Endothelial cell of umbilical vein (primary cell): Measurements from ENCODE around the gene GAS7. TPM values are rescaled to one million over a fixed set of nuclear protein-coding genes. Genes with fewer than 3 reads are reported as not detected.

Source experiments
- BruUV-seq: library from RNA; stranded (reverse); fragments of 400-500 nt; replicated peaks from 2 replicates; lab custom pipeline; 2021; lab: Mats Ljungman, UMichigan
- CTCF ChIA-PET: fragments of 300-600, 350-600 bp; sonication (Branson Sonifier 250); formaldehyde crosslinking; loops from one replicate; lab custom pipeline; 2021; ENCODE audit warnings: antibody characterized with exemption, inconsistent platforms; lab: Charles Lee
- POLR2A ChIA-PET: fragments of 300-600, 350-600 bp; sonication (Branson Sonifier 250); formaldehyde crosslinking; loops from one replicate; lab custom pipeline; 2021; ENCODE audit warnings: antibody characterized with exemption, inconsistent platforms; lab: Charles Lee
- DNase-seq: peaks from one replicate; pipeline ENCODE4 v3.0.0-alpha.2; 2011; ENCODE audit warnings: low read depth, low spot score
- FAIRE-seq: peaks from 2 replicates; lab custom pipeline; 2011; peaks lifted over from hg19 to GRCh38; lab: Jason Lieb, UNC
- H2AFZ ChIP-seq: 2 replicates; pipeline ENCODE4 v1.6.0; 2012; ENCODE audit warnings: low read depth, low read length, control low read depth, inconsistent platforms
- H3K27ac ChIP-seq: 2 replicates; pipeline ENCODE4 v1.5.1; 2011; ENCODE audit warnings: low read depth, mild to moderate bottlenecking, control low read depth, low read length, moderate library complexity; ENCODE audit not compliant: insufficient read depth
- H3K27me3 ChIP-seq, 2 experiments: 2 replicates each; pipeline versions ENCODE4 v1.6.0 to v1.6.1; 2011; ENCODE audit warnings: low read length in 2 of 2, mixed read lengths in 1 of 2; ENCODE audit not compliant: control insufficient read depth in 2 of 2, insufficient read depth in 2 of 2
- H3K36me3 ChIP-seq, 2 experiments: 2 replicates in 1 of 2; 3 replicates in 1 of 2; pipeline ENCODE4 v1.5.1; 2011; ENCODE audit warnings: low read length in 2 of 2, mild to moderate bottlenecking in 1 of 2, moderate library complexity in 1 of 2; ENCODE audit not compliant: control insufficient read depth in 2 of 2, insufficient read depth in 2 of 2; ENCODE audit errors: extremely low read depth in 1 of 2
- H3K4me1 ChIP-seq: 3 replicates; pipeline ENCODE4 v1.5.1; 2011; ENCODE audit warnings: mild to moderate bottlenecking, low read length; ENCODE audit not compliant: control insufficient read depth, insufficient read depth; ENCODE audit errors: extremely low read depth
- H3K4me2 ChIP-seq: 2 replicates; pipeline ENCODE4 v1.6.1; 2011; ENCODE audit warnings: low read length, control low read depth, mixed read lengths; ENCODE audit not compliant: insufficient read depth
- H3K4me3 ChIP-seq, 3 experiments: fragments of 200-600 bp in 1 of 3; sonication (generic), shearing (Covaris generic) in 1 of 3; replicated peaks in 1 of 3; 2 replicates each; pipeline ENCODE4 v1.5.1; 2011 to 2016; ENCODE audit warnings: control low read depth in 3 of 3, low read length in 3 of 3, mild to moderate bottlenecking in 2 of 3, inconsistent platforms in 1 of 3, low read depth in 1 of 3, moderate library complexity in 1 of 3; ENCODE audit not compliant: insufficient read depth in 1 of 3
- H3K79me2 ChIP-seq: 2 replicates; pipeline ENCODE4 v1.6.0; 2012; ENCODE audit warnings: low read length, inconsistent platforms; ENCODE audit not compliant: control insufficient read depth, insufficient read depth
- H3K9ac ChIP-seq: replicated peaks from 2 replicates; pipeline ENCODE3; 2011; ENCODE audit warnings: low read length, control low read depth; ENCODE audit not compliant: insufficient read depth; ENCODE audit errors: extremely low read depth
- H3K9me1 ChIP-seq: replicated peaks from 3 replicates; pipeline ENCODE4 v1.6.0; 2011; ENCODE audit warnings: mild to moderate bottlenecking, low read length; ENCODE audit not compliant: control insufficient read depth, insufficient read depth; ENCODE audit errors: extremely low read depth
- H3K9me3 ChIP-seq: replicated peaks from 2 replicates; pipeline ENCODE4 v1.5.1; 2012; ENCODE audit warnings: low read length, inconsistent platforms; ENCODE audit not compliant: control insufficient read depth, insufficient read depth
- H4K20me1 ChIP-seq: replicated peaks from 2 replicates; pipeline ENCODE3; 2011; ENCODE audit warnings: mild to moderate bottlenecking, low read length; ENCODE audit not compliant: control insufficient read depth, insufficient read depth; ENCODE audit errors: extremely low read depth
- EZH2 ChIP-seq: IDR thresholded peaks from 2 replicates; pipeline ENCODE4 v1.6.1; 2012; ENCODE audit warnings: borderline replicate concordance, low read depth, mild to moderate bottlenecking, moderate library complexity, low read length, inconsistent platforms; ENCODE audit not compliant: severe bottlenecking
- FOS ChIP-seq: IDR thresholded peaks from 2 replicates; pipeline ENCODE4 v1.6.1; 2011; ENCODE audit warnings: mild to moderate bottlenecking, low read length, moderate library complexity, borderline replicate concordance; ENCODE audit not compliant: insufficient read depth
- GATA2 ChIP-seq: IDR thresholded peaks from 2 replicates; pipeline ENCODE4 v1.7.0; 2011; ENCODE audit warnings: low read depth, mild to moderate bottlenecking, moderate library complexity, mixed read lengths, low read length; ENCODE audit not compliant: insufficient read length, insufficient read depth
- JUN ChIP-seq: IDR thresholded peaks from 2 replicates; pipeline ENCODE4 v1.6.1; 2011; ENCODE audit warnings: borderline replicate concordance, low read depth; ENCODE audit not compliant: insufficient read length, insufficient read depth
- MAX ChIP-seq: IDR thresholded peaks from 2 replicates; pipeline ENCODE4 v1.6.1; 2011; ENCODE audit not compliant: insufficient read depth, insufficient read length
- MYC ChIP-seq: IDR thresholded peaks from one replicate; pipeline ENCODE4 v1.6.1; 2011; ENCODE audit warnings: mild to moderate bottlenecking, low read depth, low read length
- POLR2A ChIP-seq: IDR thresholded peaks from 2 replicates; pipeline ENCODE4 v1.6.1; 2012; ENCODE audit warnings: low read depth, mild to moderate bottlenecking, control low read depth, low read length
- POLR2AphosphoS5 ChIP-seq: IDR thresholded peaks from 2 replicates; pipeline ENCODE4 v1.6.1; 2012; ENCODE audit warnings: low read depth, mild to moderate bottlenecking, control low read depth, low read length, moderate library complexity; ENCODE audit not compliant: insufficient read depth
- dilution Hi-C: fragments of 300-500 bp; cut with MboI; formaldehyde crosslinking; loops from one replicate; pipeline ENCODE4 v1.15.0; 2019; ENCODE audit warnings: low sequenced_read_pairs; ENCODE audit not compliant: extremely low pct_ligation_motif_present
- intact Hi-C: fragments of 100-400 bp; cut with micrococcal nuclease; formaldehyde crosslinking; loops from one replicate; pipeline ENCODE4 v1.10.0; 2022
- polyA plus RNA-seq, 4 experiments: library from polyadenylated mRNA; depleted of rRNA in 3 of 4; stranded (reverse) in 3 of 4; unstranded in 1 of 4; fragments of >200 nt; gene quantifications; 2 replicates each; pipeline versions ENCODE4 v1.2.1 to v1.2.3, GENCODE V29; 2011 to 2012; ENCODE audit warnings: missing spikeins in 1 of 4
- total RNA-seq: library from RNA; stranded (reverse); gene quantifications from 2 replicates; pipeline ENCODE4 v1.2.3, GENCODE V29; 2021
- TF ChIP-seq, protein P1 (sequence below), 2 donors: IDR thresholded peaks; 1 replicate in 1 of 2; 2 replicates in 1 of 2; pipeline ENCODE4 v1.5.1; 2011; ENCODE audit warnings: low read length in 2 of 2, mild to moderate bottlenecking in 2 of 2, moderate library complexity in 2 of 2, control low read depth in 1 of 2, inconsistent platforms in 1 of 2, low read depth in 1 of 2; ENCODE audit not compliant: insufficient read depth in 1 of 2; ENCODE audit errors: extremely low read depth in 1 of 2

The GAS7 gene
- total and polyA plus RNA-seq, 2 donors (not counting 3 experiments of a cell fraction or from before 2014, with no cell fraction given): not detected

GRCh38 chr17:9907883-9908648 is 290.3 kb downstream of the GAS7 start:
- DNase-seq (no peak), FAIRE-seq (no peak)
- Histone ChIP-seq H3K27ac (no peak overlapping the region), H3K4me2 (no peak overlapping the region), H3K9me1 (no peaks in the 10 kb centered on the region), H3K4me1 (no peaks in the 10 kb centered on the region), H3K9me3 (peaks cover 7% of the 10 kb centered on the region), H3K36me3 (no peaks in the 10 kb centered on the region), H3K9ac (no peak overlapping the region), H3K27me3 (no peaks in the 10 kb centered on the region), H4K20me1 (no peaks in the 10 kb centered on the region), H2AFZ (no peak overlapping the region), H3K79me2 (no peaks in the 10 kb centered on the region), H3K4me3 (no peak overlapping the region)
- ChIA-PET POLR2A (no interaction called here), CTCF (interaction anchor here (1.4 kb wide), 1 partner anchor 31 kb away, joined by 3 read pairs; no protein-coding TSS in a partner anchor)
- dilution Hi-C loops (no loop called here), intact Hi-C loops (no loop called here)
- TF ChIP-seq POLR2A: no peak
- no peak for TF ChIP-seq POLR2AphosphoS5
- TF ChIP-seq MYC: no peak
- no peak for TF ChIP-seq EZH2
- no peak for TF ChIP-seq FOS
- no TSS peak for BruUV-seq

DNA sequence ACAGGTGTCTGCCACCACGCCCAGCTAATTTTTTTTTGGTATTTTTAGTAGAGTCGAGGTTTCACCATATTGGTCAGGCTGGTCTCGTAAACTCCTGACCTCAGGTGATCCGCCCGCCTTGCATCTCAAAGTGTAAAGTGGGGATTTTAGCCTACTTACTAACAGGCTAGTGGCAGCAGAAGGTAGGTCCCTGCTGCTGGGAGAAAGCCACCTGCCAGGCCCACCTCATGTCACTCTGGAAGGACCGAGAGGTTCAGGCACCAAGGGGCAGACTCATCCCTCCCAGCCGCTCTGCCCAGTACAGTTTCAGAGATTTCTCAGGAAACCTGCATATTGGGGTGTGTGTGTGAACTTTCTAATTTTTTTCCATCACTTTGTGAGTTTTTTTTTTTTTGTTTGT is 291.3 kb downstream of the GAS7 start:
- Histone ChIP-seq H3K4me3 (no peak overlapping the region), H3K36me3 (no peaks in the 10 kb centered on the region), H2AFZ (no peak overlapping the region), H3K4me1 (no peaks in the 10 kb centered on the region), H3K79me2 (no peaks in the 10 kb centered on the region), H3K27ac (no peak overlapping the region), H4K20me1 (no peaks in the 10 kb centered on the region), H3K9ac (no peak overlapping the region), H3K27me3 (no peaks in the 10 kb centered on the region), H3K4me2 (no peak overlapping the region), H3K9me3 (peaks cover 7% of the 10 kb centered on the region), H3K9me1 (no peaks in the 10 kb centered on the region)
- POLR2A ChIA-PET: no interaction called here
- intact Hi-C loops (no loop called here), dilution Hi-C loops (no loop called here)
- DNase-seq (no peak), FAIRE-seq (no peak)
- TF ChIP-seq, protein P1, sequence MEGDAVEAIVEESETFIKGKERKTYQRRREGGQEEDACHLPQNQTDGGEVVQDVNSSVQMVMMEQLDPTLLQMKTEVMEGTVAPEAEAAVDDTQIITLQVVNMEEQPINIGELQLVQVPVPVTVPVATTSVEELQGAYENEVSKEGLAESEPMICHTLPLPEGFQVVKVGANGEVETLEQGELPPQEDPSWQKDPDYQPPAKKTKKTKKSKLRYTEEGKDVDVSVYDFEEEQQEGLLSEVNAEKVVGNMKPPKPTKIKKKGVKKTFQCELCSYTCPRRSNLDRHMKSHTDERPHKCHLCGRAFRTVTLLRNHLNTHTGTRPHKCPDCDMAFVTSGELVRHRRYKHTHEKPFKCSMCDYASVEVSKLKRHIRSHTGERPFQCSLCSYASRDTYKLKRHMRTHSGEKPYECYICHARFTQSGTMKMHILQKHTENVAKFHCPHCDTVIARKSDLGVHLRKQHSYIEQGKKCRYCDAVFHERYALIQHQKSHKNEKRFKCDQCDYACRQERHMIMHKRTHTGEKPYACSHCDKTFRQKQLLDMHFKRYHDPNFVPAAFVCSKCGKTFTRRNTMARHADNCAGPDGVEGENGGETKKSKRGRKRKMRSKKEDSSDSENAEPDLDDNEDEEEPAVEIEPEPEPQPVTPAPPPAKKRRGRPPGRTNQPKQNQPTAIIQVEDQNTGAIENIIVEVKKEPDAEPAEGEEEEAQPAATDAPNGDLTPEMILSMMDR (IDR thresholded peaks at IDR 0.05; ENCODE audit: extremely low read depth in 1 of 2, insufficient read depth in 1 of 2, low read depth in 1 of 2, low read length in 2 of 2): no peak
- TF ChIP-seq GATA2 (no peak), MYC (no peak), MAX (no peak), EZH2 (no peak), FOS (no peak), POLR2AphosphoS5 (no peak), JUN (no peak), POLR2A (no peak)
- CTCF ChIA-PET: no interaction called here
- BruUV-seq: no TSS peak
